SJCRH30 (cell line): ENCODE measurements around the gene GAA. TPM values are rescaled to one million over a fixed set of nuclear protein-coding genes. Genes with fewer than 3 reads are reported as not detected.

Experiments
- DNase-seq, 2 experiments: peaks; one replicate each; pipeline ENCODE4 v3.0.0-alpha.2; 2015 to 2020
- H3K27ac ChIP-seq: fragments of 250-450 bp; sonication (Bioruptor Pico); 2 replicates; pipeline ENCODE4 v1.5.1; 2020; ENCODE audit warnings: mild to moderate bottlenecking, moderate library complexity
- H3K27me3 ChIP-seq: fragments of 250-450 bp; sonication (Bioruptor Pico); 2 replicates; pipeline ENCODE4 v1.5.1; 2020; ENCODE audit warnings: mild to moderate bottlenecking, moderate library complexity
- H3K36me3 ChIP-seq: fragments of 250-450 bp; sonication (Bioruptor Pico); 2 replicates; pipeline ENCODE4 v1.5.1; 2020; ENCODE audit warnings: mild to moderate bottlenecking, moderate library complexity
- H3K4me1 ChIP-seq: fragments of 250-450 bp; sonication (Bioruptor Pico); 2 replicates; pipeline ENCODE4 v1.5.1; 2020; ENCODE audit warnings: mild to moderate bottlenecking, moderate library complexity
- H3K4me3 ChIP-seq: fragments of 250-450 bp; sonication (Bioruptor Pico); 2 replicates; pipeline ENCODE4 v1.5.1; 2020; ENCODE audit warnings: mild to moderate bottlenecking, moderate library complexity
- H3K9me3 ChIP-seq: fragments of 250-450 bp; sonication (Bioruptor Pico); replicated peaks from 2 replicates; pipeline ENCODE4 v1.5.1; 2020; ENCODE audit warnings: mild to moderate bottlenecking, moderate library complexity
- total RNA-seq: library from RNA; depleted of rRNA; stranded (reverse); fragments of >200 nt; shearing (Covaris generic); gene quantifications from 2 replicates; pipeline ENCODE4 v1.2.3, GENCODE V29; 2014

GAA gene
- total RNA-seq, 1 experiment from 2014 or later, result 23.1 TPM

DNA sequence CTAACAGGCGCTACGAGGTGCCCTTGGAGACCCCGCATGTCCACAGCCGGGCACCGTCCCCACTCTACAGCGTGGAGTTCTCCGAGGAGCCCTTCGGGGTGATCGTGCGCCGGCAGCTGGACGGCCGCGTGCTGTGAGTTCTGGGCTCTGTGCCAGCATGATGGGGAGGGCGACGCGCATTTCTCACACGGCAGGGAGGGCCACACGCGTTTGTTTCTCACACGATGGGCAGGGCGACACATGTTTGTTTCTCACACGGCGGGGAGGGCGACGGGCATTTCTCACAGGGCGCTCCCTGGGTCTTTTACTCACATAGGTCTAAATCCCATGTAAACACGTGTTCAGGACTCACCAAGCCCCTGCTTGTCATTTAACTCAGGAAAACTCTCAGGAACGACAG is 4.4 kb downstream of the GAA start:
- H3K36me3 ChIP-seq, result no peaks in the 10 kb centered on the region
- H3K9me3 ChIP-seq, result no peaks in the 10 kb centered on the region
- no peak overlapping the region for H3K27ac ChIP-seq
- peaks cover 17% of the 10 kb centered on the region for H3K4me1 ChIP-seq
- H3K4me3 ChIP-seq, result no peak overlapping the region
- H3K27me3 ChIP-seq, result no peaks in the 10 kb centered on the region
- peak; percentile 71 to 81 for DNase-seq

DNA sequence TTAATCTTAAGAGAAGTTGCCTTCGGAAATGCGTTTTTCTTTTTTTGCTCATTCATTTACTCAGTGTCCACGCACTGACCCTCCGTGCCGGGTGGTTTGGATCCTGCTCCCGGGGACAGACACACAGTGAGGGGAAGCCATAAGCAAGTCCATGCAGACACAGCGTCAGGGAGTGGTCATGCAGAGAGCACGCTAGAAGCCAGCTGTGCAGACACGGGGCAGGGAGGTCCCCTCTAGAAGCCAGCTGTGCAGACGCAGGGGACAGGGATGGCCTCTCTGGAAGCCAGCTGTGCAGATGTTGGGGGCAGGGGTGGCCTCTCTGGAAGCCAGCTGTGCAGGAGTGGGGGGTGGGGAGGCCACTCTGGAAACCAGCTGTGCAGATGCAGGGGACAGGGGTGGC is 4.8 kb downstream of the GAA start:
- Histone ChIP-seq H3K9me3 (no peaks in the 10 kb centered on the region), H3K4me3 (no peak overlapping the region), H3K36me3 (no peaks in the 10 kb centered on the region), H3K27me3 (no peaks in the 10 kb centered on the region), H3K27ac (no peak overlapping the region), H3K4me1 (peaks cover 16% of the 10 kb centered on the region)
- peak; percentile 57 to 77 for DNase-seq

DNA sequence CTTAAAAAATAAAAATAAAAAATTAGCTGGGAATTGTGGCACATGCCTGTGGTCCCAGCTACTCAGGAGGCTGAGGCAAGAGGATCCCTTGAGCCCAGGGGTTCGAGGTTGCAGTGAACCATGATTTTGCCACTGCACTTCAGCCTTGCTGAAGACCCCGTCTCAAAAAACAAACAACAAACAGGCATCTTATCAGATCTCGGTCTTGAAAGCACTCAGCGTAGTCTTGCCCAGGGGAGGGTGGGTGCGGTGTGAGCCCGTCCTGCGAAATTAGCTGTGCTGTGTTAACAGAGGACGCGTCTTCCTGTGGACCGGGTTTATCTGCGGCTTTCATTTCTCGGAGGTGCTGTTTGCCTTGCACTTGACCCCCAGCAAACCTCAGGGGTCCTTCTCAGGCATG is 5.4 kb downstream of the GAA start:
- DNase-seq, result no peak
- no peaks in the 10 kb centered on the region for H3K9me3 ChIP-seq
- H3K4me3 ChIP-seq, result no peak overlapping the region
- peaks cover 16% of the 10 kb centered on the region for H3K4me1 ChIP-seq
- H3K27ac ChIP-seq, result no peak overlapping the region
- no peaks in the 10 kb centered on the region for H3K36me3 ChIP-seq
- no peaks in the 10 kb centered on the region for H3K27me3 ChIP-seq

DNA sequence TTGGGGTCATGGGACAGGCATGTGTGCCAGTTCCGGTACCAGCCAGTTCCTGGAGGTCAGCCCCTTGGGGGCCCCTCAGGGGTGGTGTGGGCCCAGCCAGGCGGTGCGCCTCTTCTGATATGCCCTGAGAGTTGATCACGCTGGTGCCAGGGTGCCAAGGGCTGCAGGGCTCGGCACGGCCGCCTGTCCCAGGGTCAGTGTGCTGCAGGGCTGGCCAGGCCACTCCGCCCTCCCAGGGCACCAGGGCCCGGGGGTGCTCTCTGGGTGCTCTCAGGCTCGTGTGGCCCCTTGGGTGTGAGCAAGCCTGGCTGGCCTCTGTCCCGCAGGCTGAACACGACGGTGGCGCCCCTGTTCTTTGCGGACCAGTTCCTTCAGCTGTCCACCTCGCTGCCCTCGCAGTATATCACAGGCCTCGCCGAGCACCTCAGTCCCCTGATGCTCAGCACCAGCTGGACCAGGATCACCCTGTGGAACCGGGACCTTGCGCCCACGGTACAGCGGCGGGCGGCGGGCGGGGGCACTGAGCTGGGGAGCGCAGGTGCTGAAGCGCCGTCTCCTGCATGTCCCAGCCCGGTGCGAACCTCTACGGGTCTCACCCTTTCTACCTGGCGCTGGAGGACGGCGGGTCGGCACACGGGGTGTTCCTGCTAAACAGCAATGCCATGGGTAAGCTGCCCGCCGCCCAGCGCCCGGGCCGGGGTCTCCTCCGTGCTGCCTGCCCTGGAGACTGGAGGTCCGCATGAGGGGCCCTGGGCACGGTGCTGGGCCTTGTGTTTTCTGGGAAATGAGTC is 6.0 kb downstream of the GAA start:
- Histone ChIP-seq H3K4me3 (no peak overlapping the region), H3K4me1 (peaks cover 11% of the 10 kb centered on the region), H3K36me3 (no peaks in the 10 kb centered on the region), H3K9me3 (no peaks in the 10 kb centered on the region), H3K27ac (no peak overlapping the region), H3K27me3 (no peaks in the 10 kb centered on the region)
- no peak for DNase-seq

DNA sequence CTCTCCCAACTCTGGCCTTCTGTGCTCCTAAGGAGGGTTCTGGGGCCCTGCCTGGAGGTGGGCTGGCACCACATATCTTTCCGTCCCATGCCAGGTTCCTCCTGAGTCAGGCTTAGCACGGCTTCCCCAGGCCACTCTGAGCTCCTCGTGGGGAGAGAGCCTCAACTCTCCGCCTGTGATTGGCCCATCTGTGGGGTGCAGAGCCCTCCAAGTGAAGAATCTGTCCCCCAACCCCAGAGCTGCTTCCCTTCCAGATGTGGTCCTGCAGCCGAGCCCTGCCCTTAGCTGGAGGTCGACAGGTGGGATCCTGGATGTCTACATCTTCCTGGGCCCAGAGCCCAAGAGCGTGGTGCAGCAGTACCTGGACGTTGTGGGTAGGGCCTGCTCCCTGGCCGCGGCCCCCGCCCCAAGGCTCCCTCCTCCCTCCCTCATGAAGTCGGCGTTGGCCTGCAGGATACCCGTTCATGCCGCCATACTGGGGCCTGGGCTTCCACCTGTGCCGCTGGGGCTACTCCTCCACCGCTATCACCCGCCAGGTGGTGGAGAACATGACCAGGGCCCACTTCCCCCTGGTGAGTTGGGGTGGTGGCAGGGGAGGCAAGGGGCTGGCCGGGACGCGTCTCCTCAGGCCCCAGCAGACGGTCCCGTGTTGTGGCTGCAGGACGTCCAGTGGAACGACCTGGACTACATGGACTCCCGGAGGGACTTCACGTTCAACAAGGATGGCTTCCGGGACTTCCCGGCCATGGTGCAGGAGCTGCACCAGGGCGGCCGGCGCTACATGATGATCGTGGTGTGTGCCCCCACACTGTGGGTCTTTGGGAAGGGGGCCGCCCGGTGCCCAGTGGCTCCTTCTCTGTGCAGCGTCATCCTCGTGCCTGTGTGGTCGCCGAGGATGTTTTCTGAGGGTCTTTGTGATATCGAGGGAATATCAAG is 6.9 kb downstream of the GAA start:
- no peaks in the 10 kb centered on the region for H3K9me3 ChIP-seq
- no peaks in the 10 kb centered on the region for H3K27me3 ChIP-seq
- H3K36me3 ChIP-seq, result no peaks in the 10 kb centered on the region
- H3K27ac ChIP-seq, result no peak overlapping the region
- H3K4me1 ChIP-seq, result peaks cover 8% of the 10 kb centered on the region
- H3K4me3 ChIP-seq, result no peak overlapping the region
- DNase-seq, result no peak

DNA sequence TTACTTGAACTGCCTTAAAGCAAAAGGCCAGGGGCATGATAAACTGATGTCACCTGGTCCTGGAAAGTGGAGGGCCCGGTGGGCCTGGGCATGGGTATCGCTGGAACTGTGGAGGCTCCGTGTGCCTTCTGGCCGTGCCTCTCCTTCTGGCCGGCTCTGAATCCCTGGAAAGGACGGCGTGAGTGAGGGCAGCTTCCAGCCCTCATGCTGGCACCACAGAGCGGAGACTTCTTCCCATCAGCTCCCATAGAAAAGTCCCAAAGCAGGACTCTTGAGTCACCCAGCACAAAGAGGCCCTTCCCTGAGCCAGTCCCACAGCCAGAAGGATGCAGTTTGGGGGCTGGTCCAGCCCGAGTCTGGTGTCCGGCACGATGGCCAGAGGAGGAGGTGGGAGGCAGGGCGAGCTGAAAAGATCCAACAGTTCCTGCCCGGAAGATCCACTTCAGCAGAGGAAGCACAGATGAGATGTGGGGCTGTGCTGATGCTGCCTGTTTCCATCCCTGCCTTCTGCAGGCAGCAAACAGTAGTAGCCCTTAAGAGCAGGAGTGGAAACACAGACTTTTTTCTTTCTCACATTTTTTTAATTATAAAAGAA is 7.8 kb downstream of the GAA start:
- no peaks in the 10 kb centered on the region; the same call in 1 of the 2 replicates for H3K36me3 ChIP-seq
- DNase-seq, result no peak
- no peak overlapping the region for H3K27ac ChIP-seq
- peaks cover 8% of the 10 kb centered on the region for H3K4me1 ChIP-seq
- H3K27me3 ChIP-seq, result no peaks in the 10 kb centered on the region
- no peak overlapping the region for H3K4me3 ChIP-seq
- no peaks in the 10 kb centered on the region for H3K9me3 ChIP-seq

DNA sequence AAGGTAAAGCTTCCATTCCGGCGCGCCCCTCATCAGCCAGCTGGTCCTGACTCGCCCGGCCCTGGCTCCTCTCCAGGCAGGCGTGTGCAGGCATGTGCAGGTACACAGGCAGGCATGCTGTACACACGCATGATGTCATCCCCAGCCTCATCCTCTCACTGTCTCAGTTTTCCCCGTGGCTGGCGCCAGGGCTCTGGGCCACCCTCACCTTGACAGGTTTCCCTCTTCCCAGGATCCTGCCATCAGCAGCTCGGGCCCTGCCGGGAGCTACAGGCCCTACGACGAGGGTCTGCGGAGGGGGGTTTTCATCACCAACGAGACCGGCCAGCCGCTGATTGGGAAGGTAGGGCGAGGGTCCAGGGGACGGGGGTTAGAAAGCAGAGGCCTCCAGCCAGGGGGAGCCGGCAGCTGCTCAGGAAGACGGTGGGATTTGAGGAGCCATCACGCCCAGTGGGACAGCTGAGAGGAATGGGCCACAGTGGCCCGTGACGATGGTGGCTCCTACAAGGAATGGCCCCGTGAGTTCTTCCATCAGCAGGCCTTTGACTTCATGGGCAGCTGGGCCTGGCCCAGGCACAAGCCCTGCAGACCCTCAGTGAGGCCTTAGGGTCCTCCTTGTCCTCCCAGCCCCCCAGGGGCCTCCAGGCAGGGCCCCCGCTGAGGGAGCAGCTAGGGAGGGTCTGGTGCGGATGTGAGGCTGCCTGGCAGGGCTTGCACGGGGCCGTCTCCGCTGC is 8.5 kb downstream of the GAA start:
- no peaks in the 10 kb centered on the region for H3K27me3 ChIP-seq
- H3K4me1 ChIP-seq, result peaks cover 8% of the 10 kb centered on the region
- peaks cover 5% of the 10 kb centered on the region; the same call in 1 of the 2 replicates for H3K9me3 ChIP-seq
- H3K27ac ChIP-seq, result no peak overlapping the region
- peak in 1 of 2 experiments; percentile 48 for DNase-seq
- no peak overlapping the region for H3K4me3 ChIP-seq
- no peaks in the 10 kb centered on the region; the same call in 1 of the 2 replicates for H3K36me3 ChIP-seq

DNA sequence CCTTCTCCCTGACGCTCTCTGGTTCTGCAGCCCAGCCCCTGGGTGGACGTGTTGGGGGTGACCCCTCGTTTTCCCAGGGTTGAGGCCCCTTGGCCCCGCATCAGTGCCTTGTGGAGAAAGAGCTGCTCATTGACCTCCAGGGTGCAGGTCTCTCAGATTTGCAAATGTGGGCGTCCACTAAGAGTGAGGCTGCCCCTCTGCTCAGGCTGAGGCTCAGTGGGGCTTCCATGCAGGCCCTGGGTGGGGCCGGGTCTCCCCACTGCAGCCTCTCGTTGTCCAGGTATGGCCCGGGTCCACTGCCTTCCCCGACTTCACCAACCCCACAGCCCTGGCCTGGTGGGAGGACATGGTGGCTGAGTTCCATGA is 9.0 kb downstream of the GAA start:
- Histone ChIP-seq H3K27me3 (no peaks in the 10 kb centered on the region), H3K4me1 (peaks cover 8% of the 10 kb centered on the region), H3K36me3 (no peaks in the 10 kb centered on the region; the same call in 1 of the 2 replicates), H3K27ac (no peak overlapping the region), H3K9me3 (peaks cover 9% of the 10 kb centered on the region; the same call in 1 of the 2 replicates), H3K4me3 (no peak overlapping the region)
- no peak for DNase-seq

DNA sequence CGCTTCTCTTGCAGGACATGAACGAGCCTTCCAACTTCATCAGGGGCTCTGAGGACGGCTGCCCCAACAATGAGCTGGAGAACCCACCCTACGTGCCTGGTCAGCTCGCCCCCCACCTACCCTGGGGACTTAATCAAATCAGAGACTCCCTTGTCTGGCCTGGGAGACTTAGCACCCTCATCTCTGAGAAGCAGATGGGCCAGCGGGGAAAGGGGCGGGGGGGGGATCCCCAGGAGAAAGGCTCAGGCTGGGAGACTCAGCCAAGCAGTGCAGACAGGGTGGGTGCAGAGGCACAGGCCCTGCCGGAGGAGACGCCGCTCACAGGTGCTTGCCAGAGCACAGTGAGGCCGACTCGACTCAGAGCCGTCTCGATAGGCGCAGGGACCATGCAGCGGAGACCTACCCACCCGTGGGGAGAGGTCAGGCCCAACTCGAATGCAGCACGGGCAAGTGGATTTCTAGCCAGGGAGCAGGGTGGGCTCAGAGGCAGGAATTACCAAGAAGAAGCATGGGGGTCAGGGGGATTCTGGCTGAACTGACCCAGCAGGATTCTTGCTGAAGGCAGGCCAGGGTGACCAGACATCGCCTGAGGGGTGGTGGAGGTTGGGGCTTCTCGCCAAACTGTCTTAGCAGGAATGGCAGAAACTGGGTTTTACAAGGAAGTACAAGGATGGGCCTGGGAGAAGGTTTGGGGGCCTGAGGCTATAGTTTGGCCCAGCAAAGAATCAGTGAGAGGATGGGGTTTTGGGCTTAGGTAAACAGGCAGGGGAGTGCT is 9.7 kb downstream of the GAA start:
- H3K9me3 ChIP-seq, result peaks cover 9% of the 10 kb centered on the region; the same call in 1 of the 2 replicates
- no peak overlapping the region for H3K4me3 ChIP-seq
- H3K27ac ChIP-seq, result no peak overlapping the region
- DNase-seq, result no peak
- peaks cover under 1% of the 10 kb centered on the region for H3K4me1 ChIP-seq
- no peaks in the 10 kb centered on the region; the same call in 1 of the 2 replicates for H3K36me3 ChIP-seq
- no peaks in the 10 kb centered on the region for H3K27me3 ChIP-seq

DNA sequence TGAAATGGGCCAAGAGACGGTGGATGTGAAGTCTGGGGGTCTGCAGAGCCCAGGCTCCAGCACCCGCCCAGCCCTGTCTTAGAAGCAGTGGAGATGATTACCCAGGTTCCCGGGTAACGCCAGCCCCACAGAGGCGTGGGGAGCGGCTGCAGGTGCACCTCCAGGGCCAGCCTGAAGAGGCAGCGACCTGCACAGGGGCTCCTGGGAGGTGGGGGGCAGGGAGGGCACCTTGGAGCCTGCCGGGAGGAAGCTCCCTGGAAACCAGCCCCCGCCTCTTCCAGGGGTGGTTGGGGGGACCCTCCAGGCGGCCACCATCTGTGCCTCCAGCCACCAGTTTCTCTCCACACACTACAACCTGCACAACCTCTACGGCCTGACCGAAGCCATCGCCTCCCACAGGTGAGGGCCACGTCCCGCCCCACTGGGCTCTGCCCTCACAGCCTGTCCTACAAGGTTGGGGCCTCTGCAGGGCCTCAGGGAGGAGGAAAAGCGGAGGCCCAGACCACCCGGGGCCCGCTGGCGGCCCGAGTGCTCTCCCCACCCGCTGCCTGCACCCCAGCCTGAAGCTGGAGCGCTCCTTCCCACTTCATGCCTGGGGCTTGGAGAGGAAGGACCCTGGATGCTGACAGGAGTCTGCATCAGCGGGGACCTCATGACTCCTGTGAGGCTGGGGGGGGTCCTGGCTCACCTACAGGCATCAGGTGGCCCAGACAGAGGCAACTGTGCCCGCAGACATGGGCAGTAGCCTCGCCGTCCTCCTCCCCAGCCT is 10.5 kb downstream of the GAA start:
- DNase-seq, result no peak
- no peak overlapping the region for H3K4me3 ChIP-seq
- no peaks in the 10 kb centered on the region; the same call in 1 of the 2 replicates for H3K36me3 ChIP-seq
- no peaks in the 10 kb centered on the region; the same call in 1 of the 2 replicates for H3K4me1 ChIP-seq
- no peaks in the 10 kb centered on the region for H3K27me3 ChIP-seq
- H3K9me3 ChIP-seq, result peaks cover 9% of the 10 kb centered on the region; the same call in 1 of the 2 replicates
- no peak overlapping the region for H3K27ac ChIP-seq

DNA sequence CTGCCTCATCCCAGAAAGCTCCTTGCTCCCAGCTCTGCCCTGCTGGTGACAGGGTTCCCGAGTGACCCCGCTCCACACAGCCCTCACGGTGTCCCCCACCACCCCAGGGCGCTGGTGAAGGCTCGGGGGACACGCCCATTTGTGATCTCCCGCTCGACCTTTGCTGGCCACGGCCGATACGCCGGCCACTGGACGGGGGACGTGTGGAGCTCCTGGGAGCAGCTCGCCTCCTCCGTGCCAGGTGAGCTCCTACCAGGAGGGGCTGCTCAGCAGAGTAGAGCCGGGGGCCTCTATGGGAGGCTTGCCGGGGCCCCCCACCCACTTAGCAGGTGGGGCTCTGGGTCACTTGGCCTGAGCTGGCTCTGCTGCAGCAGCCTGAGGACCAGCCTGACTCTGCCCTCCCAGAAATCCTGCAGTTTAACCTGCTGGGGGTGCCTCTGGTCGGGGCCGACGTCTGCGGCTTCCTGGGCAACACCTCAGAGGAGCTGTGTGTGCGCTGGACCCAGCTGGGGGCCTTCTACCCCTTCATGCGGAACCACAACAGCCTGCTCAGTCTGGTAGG is 11.2 kb downstream of the GAA start:
- no peak for DNase-seq
- Histone ChIP-seq H3K9me3 (peaks cover 9% of the 10 kb centered on the region; the same call in 1 of the 2 replicates), H3K36me3 (no peaks in the 10 kb centered on the region; the same call in 1 of the 2 replicates)

DNA sequence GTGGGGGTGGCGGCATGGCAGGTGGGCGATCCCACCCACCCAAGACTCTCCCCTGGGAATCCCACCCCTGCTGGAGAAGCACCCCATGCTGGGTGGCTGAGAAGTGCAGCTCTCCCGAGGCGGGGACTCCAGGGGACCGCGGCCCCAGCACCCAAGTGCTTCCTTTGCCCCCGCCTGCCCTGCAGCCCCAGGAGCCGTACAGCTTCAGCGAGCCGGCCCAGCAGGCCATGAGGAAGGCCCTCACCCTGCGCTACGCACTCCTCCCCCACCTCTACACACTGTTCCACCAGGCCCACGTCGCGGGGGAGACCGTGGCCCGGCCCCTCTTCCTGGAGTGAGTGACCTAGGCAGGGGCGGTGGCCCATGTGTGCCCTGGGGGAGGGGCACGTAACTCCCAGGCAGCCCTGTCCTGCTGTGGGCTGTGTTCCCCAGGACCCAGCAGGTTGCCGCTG is 11.7 kb downstream of the GAA start:
- no peaks in the 10 kb centered on the region; the same call in 1 of the 2 replicates for H3K27me3 ChIP-seq
- DNase-seq, result no peak

More for the DNA sequence above, 11.2 kb downstream of the GAA start:
- no peak overlapping the region for H3K4me3 ChIP-seq
- no peak overlapping the region for H3K27ac ChIP-seq
- no peaks in the 10 kb centered on the region; the same call in 1 of the 2 replicates for H3K4me1 ChIP-seq
- H3K27me3 ChIP-seq, result no peaks in the 10 kb centered on the region

More for the DNA sequence above, 11.7 kb downstream of the GAA start:
- Histone ChIP-seq H3K27ac (no peak overlapping the region), H3K4me1 (no peaks in the 10 kb centered on the region; the same call in 1 of the 2 replicates), H3K36me3 (no peaks in the 10 kb centered on the region; the same call in 1 of the 2 replicates), H3K9me3 (peaks cover 9% of the 10 kb centered on the region; the same call in 1 of the 2 replicates), H3K4me3 (no peak overlapping the region)
